ENCODE results near the gene MTMR3.
"Not testable (repeated sequence)": the region's sequence is repeated elsewhere in the genome, so short reads cannot be mapped to it uniquely, and the experiment has no call there.

MTMR3 gene

DNA sequence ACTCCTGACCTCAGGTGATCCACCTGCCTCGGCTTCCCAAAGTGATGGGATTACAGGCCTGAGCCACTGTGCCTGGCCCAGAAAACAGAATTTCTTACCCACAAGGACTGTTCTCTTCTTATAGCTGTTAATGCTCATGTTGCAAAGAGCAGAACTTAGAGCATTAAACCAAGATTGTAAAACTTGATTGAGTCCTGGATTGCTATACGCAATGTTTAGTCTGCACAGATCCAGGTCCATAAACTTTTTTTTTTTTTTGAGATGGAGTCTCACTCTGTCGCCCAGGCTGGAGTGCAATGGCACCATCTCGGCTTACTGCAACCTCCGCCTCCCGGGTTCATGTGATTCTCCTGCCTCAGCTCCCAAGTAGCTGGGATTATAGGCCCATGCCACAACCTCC is 178.1 kb downstream of the MTMR3 start:
- not testable (repeated sequence) for DNase-seq

DNA sequence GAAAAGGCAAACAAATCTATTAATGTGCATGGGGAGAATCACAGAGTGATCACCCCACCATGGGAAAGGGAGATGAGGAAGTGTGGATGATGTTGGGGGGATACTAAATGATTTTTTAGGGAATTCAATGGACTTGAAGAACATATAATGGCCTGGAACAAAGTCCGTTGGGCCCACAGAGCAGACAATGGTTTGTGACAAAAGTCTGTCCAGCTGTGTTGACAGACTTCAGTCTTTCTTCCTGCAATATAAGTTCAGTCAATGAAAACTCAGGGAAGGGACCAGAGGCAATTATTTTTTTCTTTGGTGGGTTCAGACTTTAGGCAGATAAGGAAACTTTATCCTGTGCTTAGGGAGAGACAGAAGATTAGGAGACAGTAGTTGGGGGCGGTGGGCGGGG is 179.3 kb downstream of the MTMR3 start:
- DNase-seq = no peak

DNA sequence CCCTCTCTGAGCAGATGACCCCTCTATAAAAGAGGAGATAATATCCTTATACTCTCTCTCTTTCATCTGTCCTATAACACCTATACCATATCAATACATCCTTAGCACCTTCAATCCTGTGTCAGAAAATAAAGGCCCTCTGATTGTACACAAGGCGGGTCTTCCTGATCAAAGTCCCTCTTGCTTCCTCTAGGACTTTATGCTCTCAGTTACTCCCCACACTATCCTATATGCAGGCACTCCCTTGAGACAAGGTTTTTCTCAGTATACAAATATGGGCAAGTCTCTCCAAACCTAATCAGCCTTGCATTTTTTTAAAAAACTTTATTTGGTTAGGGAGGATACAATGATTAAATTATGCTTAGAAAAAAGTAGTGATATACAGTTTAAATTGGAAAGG is 180.0 kb downstream of the MTMR3 start:
- no peak for DNase-seq

DNA sequence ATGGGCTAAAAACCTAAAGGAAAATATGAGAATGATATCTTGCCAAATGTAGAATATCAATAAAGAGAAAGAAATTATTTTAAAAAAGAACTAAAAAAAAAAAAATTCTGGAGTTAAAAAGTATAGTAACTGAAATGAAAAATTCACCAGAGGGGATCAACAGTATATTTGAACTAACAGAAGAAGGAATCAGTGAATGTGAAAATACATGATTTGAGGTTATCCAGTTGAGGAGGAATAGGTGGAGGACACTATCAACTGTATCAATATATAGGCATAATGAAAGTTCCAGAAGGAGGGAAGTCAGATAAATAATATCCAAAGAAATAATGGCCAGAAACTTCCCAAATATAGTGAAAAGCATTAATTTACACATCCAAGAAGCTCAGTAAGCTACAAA is 181.2 kb downstream of the MTMR3 start:
- no peak for DNase-seq

DNA sequence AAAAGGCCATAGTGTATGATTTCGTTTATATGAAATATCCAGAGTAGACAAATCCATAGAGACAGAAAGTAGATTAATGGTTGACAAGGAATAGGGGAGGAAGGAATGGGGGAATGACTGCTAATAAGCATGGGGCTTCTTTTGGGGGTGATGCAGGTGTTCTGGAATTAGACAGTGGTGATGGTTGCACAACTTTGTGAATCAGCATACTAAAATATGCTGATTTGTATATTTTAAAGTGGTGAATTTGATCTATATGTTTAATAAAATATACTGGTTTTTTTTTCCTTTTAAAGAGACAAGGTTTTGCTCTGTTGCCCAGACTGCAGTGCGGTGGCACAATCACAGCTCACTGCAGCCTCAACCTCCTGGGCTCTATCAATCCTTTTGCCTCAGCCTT is 190.8 kb downstream of the MTMR3 start:
- DNase-seq = no peak

DNA sequence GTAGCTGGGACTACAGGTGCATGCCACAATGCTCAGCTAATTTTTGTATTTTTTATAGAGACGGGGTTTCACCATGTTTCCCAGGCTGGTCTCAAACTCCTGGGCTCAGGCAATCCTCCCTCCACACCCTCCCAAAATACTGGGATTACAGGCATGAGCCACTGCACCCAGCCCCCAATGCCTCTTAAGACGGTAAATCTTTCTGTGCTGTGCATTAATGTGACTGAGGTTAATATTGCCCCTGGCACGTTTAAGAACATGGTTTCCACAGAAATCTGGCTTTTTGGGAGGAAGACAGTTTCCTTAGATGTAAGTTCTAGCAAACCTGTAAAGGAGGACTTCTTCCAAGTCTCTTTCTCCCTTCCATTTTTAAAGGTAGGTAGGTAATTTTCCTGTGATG is 191.2 kb downstream of the MTMR3 start:
- DNase-seq = no peak

DNA sequence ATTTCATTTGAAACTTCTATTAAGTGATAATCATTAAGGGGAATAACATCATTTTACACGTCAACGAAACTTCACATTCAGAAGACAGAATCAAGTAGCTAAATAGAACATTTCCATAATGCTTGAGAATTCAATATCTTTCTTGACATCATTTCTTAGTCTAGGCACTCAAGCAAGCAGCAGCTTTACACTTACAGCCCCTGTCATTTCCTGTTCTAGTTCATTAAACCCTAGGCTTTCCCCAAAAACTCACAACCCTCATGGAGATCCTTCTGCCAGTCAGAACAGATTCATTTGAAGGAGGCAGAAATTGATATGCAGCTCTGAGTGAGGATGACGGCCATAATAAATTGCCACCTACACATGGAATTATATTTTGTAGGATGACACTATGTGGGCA is 192.0 kb downstream of the MTMR3 start:
- no peak for DNase-seq

DNA sequence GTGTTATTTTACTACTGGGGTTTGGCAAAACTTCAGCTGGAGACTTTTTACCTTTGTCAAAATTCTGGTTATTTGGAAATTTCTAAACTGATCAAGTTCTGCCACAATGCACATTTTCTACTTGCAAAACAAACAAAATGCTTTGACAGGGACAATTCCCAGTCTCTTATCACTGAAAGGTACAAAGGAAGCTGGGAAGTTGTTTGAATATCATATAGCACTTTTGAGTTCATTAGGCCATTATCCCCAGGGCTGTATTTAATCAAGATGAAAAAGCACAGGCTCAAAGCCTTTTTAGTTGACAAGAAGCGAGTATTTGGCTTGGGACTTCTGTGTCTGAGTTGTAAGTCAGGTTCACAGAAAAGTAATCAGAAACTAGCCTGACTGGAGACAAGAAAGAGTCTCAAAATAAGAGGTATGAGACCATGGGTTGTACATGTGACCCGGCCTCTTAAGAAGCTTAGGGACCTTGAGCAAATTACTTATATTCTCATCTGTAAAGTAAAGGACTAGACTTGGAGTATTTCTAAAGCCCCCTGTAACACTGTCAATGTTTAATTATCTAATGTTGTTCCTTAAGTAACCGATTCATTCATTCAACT is 194.4 kb downstream of the MTMR3 start:
- DNase-seq = no peak

DNA sequence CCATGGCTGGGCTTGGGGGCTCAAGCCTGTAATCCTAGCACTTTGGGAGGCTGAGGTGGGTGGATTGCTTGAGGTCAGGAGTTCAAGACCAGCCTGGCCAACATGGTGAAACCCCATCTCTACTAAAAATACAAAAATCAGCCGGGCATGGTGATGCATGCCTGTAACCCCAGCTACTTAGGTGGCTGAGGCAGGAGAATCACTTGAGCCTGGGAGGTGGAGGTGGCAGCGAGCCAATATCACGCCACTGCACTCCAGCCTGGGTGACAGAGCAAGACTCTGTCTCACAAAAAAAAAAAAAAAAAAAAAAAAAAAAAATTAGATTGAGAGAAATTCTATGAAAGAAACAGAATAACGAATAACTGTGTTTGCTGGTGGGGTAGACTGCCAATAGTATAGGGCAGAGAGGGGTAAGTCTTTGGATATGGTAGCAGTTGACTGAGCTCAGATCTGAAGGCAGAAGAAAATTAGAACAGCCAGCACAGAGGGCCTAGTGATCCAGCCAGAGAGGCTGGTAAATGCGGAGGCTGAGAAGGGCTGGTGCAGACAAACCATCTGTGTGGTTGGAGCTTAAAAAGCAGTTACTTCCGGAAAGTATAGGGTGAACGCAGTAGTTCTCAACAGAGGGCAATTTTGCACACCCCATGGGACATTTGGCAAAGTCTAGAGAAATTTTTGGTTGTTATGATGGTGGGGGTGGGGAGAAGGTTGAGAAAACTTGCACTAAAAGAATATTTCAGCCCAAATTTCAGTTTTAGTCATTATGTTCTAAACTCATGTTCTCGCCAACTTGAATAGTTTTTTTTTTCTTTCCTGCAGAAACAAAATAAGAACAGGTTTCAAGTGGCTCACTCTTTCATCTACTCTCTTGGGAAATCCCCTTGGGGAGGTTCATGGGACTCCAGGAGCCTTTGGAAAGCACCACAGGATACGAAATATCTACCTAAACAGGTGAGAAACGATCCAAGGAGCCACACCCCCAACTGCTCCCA is 195.6 kb downstream of the MTMR3 start:
- no peak for DNase-seq

DNA sequence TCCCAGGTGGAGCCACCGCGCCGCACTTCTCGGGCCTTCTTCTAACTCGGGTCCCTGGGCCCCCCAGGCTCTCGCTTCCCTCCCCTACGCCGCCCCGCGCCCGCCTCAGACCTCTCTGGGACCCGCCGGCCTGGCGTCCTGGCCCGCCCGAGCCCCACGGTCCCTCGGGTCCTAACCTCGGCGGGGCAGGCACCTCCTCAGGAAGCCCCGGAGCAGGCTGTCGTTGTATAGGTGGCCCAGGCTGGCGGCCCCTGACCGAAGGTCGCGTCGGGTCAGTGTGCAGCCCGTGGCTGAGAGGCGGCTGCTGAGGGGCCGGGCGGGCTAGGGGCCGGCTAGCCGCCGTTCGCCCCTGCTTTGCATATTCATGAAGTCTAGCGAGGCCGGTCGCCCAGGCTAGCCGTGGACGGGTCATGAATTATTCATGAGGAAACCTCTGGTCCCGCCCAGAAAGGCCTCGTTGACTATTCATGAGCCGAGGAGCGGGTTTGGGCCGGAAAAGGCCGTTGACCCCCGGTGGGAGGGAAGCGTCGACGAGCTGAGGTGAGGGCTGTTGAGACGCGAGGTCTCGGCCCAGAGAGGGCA is 197.1 kb downstream of the MTMR3 start, which contains the start of gene HORMAD2:
Gene HORMAD2, plus strand, starts transcription at position 513 of the 582 bp plus-strand sequence. CDS start 13,489 bp downstream, outside the sequence.
- no peak for DNase-seq

All from NCI-H2081 (cell line).